AML-193 (cell line): ENCODE results near the gene PRICKLE2.

ENCODE experiments used
- DNase-seq, 2 experiments: peaks; one replicate each; lab custom pipeline; 2025; lab: John Stamatoyannopoulos, UW

The PRICKLE2 gene

DNA sequence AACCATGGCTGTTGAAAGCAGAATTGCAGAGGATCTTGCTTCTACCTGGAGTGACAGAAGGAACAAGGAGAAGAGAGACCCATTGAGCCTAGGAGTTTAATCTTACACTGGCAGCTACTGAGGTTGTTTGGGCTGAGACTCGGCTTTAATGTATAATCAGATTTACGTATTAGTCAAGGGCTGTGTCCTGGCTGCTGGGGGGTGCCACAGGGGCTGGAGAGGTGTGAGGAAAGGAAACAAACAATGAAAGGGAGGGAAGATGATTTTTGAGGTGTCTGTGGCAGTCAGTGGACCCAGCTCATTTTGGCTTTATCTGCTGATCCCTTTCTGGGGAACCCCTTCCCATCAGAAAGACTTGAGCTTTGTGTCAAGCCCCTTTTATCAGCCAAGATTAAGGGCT lies 95.7 kb downstream of the PRICKLE2 start:
- DNase-seq, result no peak

DNA sequence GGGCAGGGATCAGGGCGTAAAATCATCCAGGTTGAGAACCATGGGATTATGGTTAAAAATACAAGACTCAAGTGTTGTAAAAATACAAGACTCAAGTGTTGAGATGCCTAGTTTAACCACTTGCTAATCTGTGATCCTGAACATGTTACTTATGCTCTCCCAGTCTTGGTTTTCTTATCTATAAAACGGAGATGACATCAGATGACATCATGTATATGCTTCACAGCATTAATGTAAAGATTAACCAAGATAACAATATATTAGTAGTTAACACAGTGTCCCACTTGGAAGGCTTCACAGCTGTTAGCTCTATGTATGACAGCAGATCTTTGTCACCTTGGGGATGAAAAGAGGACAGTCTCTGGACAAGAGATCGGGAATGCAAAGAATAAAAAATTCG lies 96.2 kb downstream of the PRICKLE2 start:
- DNase-seq, result no peak

DNA sequence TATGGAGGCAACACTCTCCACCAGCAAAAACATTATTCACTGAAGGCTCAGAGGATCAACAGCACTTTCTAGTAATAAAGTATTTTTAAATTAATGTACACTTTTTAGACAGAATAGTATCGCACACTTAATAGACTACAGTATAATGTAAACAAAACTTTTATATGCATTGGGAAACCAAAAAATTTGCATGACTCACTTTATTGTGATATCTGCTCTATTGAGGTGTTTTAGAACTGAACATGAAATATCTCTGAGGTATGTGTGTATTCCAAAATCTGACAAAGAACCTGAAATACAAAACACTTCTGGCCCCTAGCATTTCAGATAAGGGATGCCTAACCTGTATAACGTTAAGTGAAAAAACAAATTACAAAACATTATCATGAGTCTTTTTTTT lies 99.7 kb downstream of the PRICKLE2 start:
- DNase-seq, result no peak

GRCh38 chr3:64123931-64124330 lies 101.3 kb downstream of the PRICKLE2 start:
- no peak for DNase-seq

GRCh38 chr3:64122476-64122875 lies 102.8 kb downstream of the PRICKLE2 start:
- no peak for DNase-seq

- DNase-seq, result no peak
Observed at GRCh38 chr3:64121750-64122311, 103.4 kb downstream of the PRICKLE2 start.

GRCh38 chr3:64120876-64121275 lies 104.4 kb downstream of the PRICKLE2 start:
- DNase-seq, result no peak

- DNase-seq, result no peak
Observed at GRCh38 chr3:64117483-64117882, 107.8 kb downstream of the PRICKLE2 start.

DNA sequence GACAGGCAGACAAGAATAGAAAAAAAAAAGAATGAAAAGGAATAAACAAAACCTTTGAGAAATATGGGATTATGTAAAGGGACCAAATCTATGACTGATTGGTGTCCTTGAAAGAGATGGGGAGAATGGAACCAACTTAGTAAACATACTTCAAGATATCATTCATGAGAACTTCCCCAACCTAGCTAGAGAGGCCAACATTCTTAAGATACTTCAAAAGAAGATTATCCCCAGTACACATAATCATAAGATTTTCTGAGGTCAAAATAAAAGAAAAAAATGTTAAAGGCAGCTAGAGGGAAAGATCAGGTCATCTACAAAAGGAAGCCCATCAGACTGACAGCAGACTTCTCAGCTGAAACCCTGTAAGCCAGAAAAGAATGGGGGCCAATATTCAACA lies 110.6 kb downstream of the PRICKLE2 start:
- DNase-seq, result no peak

DNA sequence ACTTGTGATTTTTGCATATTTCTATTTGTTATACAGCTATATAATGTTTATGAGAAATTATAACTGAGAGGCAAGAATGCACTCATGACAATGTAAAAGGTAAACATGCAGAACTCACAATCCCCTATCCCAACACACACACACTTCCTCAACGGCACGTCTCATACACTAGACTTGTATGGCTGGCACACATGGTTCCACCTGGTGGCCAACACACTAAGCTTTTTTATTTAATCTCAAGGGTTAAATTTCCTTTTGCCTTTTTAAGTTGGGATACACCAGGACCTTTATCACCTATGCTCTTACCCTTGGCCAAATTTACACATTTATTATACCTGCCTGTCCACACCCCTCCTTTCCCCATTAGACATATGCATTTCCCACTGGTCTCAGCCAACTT lies 113.4 kb downstream of the PRICKLE2 start:
- no peak for DNase-seq

DNA sequence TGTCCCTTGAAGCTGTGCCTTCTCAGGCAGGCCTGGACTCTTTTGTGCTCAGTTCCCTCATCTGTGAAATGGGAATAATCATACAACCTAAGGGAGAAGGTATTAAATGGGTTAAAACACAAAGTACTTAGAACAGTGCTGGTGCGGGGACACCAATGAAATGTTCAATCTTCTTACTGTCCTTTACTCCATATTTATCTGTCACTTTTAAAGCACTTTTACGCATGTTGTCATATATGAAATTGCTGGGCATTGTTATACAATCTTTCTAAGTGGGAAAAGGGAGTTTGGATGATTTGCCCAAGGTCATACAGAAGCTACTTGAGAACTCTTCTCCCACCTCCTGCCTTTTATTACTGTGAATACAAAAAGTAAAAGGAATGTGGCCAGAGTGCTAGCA lies 114.2 kb downstream of the PRICKLE2 start:
- no peak for DNase-seq

DNA sequence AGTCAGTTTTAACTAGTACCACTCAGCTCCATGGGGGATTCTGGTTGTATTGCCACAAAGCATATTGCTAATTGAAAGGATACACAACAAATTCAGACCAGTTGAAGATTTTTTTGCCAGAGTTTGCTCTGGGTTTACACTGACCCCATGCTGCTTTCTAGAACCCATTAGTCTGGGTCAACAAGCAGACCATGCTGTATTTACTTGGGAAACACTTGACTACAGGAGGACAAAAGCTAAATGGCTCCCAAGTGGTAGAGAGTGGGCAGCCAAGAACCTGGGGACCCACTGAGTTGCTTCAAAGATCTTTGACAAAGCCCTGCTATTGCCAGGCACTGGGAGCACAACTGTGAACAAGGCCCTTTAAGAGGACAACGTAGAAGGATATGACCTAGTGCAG lies 115.2 kb downstream of the PRICKLE2 start:
- DNase-seq, result no peak

DNA sequence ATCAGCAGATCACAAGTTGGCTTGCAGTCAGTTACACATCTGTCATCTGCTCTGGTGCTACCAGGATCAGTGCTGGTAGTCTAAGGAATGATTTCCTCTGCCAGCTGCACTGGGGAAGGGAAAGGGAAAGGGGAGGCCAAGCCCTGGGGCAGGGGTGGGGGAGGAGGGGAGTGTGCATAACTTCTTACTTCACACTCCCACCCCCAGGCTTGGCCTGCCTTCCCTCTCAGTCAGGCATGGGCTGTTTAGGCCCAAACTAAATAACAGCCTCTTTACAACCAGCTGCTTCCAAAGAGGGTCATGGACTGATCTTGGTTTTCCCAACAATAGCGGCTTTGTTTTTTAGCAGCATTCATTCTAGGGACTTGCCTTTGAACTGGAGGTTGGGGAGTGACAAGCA lies 115.8 kb downstream of the PRICKLE2 start:
- no peak for DNase-seq

DNA sequence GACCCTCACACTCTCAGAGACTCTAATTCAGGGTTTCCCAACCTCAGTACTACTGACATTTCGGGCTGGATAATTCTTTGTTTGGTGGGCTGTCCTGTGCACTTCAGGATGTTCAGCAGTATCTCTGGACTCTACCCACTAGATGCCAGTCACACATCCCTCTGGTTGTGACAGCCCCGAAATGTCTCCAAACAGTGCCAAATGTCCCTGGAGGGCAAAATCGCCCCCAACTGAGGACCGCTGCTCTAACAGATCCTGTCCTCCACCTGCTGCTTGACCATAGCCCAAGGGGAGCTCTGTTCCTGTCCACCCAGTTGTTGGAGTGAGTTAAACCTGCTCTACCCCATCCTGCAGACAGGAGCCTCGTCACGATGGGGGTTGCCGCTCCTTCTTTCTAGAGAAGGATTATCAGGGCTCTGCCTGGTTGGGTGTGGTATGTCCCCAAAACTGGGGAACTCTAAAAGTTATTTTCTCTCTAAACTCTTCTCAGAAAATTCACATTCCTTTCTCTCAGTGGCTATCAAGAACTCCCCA lies 116.4 kb downstream of the PRICKLE2 start:
- no peak for DNase-seq

- no peak for DNase-seq
Observed at GRCh38 chr3:64108231-64108630, 117.0 kb downstream of the PRICKLE2 start.

- DNase-seq, result no peak
Observed at GRCh38 chr3:64107190-64107589, 118.1 kb downstream of the PRICKLE2 start.

DNA sequence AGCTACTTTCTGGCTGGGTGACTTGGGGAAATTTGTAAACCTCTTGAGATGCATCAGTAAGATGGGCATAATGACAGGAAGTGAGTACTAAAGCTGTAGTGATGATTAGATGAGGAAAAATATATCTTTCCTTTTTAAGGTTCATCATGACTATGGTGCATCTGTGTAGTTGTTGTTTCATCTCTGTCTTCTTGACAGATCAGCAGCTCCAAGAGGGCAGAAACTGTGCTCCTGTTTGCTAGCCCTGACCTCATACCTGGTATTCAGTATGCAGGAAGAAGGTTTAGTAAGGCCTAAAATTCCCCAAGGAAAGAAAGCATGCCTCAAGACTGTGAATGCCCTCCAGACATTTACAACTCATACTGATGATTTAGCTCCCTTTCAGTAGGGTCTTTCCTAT lies 119.5 kb downstream of the PRICKLE2 start:
- no peak for DNase-seq

- DNase-seq, result no peak
Observed at GRCh38 chr3:64104691-64105111, 120.6 kb downstream of the PRICKLE2 start.

DNA sequence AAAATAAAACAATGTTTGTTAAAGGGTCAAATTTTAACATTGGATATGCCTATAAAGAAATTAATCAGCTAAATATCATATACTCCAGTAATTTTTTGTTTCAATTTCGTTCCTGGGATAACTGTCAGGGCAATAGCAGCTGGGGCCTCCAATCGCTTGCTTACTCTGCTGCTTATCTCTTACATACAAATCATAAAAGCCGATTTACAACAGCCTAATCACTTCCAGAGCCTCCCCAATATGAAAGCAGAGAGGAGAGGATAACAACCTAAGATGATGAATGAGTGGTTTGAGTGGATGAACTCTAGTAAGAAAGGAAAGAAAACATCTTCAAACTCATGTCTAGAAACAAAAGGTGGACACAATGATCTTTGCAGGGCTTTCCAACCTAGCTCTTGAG lies 121.3 kb downstream of the PRICKLE2 start:
- no peak for DNase-seq

DNA sequence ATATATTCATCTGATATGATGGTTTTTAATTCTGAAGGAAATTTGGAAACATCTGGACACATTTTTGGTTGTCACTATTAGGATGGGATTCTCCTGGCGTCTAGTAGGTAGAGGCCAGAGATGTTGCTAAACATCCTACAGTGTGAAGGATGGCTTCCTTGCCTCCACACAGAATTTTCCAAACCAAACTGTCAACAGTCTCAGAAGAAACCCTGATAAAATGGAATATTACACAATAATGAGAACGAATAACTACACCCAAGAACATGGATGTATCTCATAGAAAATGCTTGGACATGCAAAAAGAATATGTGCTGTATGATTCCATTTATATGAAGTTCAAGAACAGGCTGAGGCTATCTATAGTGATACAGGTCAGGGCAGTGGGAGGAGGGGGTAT lies 122.1 kb downstream of the PRICKLE2 start:
- no peak for DNase-seq

DNA sequence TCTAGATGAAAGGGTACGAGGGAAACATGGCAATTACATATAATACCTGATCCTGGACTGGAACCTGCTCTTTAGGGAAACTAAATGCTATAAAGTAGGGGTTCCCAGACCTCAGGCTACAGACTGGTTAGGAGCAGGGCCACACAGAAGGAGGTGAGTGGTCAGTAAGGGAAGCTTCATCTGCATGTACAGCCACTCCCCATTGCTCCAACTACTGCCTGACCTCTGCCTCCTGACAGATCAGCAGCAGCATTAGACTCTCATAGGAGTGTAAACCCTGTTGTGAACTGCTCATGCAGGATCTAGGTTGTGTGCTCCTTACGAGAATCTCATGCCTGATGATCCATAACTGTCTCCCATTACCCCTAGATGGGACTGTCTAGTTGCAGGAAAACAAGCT lies 123.1 kb downstream of the PRICKLE2 start:
- no peak for DNase-seq

DNA sequence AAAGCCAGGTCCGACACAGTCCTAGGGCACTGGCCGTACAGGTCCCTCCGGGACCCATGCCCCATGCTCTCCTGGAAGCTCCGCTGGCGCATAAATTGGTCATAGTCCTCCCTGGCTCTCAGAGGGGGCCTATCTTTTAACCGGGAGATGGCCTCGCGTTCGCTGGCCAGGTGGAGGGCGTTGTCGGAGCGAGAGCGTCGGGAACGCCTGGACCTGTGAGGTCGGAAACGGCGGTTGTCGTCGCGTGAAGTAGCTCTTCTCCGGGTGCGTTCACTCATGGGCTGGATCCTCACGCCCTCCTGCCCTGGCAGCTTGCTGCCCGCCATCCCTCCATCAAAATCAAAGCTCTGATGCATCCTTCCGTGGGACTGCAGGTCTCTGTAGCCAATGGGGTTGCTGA lies 126.0 kb downstream of the PRICKLE2 start:
- no peak for DNase-seq

DNA sequence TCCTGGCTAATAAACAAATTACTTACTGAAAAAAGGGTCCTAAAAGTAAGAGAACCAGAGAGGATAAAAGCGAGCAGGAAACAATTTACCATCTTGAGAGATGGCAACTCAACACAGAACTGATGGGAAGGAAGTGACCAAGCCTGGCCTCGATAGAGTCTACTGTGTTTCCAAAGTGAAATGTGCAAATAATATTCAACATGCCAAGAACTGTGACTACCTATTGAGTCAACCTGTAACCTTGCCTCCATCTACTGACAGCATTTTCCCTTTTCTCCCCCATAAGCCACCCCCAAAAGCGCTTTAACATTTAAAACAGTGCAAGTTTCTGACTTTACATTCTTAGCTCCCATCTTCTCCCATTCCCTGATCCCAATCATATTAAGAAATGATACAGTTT lies 126.6 kb downstream of the PRICKLE2 start:
- no peak for DNase-seq

- DNase-seq, result no peak
Observed at GRCh38 chr3:64097920-64098319, 127.3 kb downstream of the PRICKLE2 start.

- DNase-seq, result no peak
Observed at GRCh38 chr3:64095802-64096201, 129.5 kb downstream of the PRICKLE2 start.
